Transverse colon (tissue), 1 donor: ENCODE measurements around the gene SEMA6B.

ENCODE experiments used
- EP300 ChIP-seq: sonication (generic); formaldehyde crosslinking; IDR thresholded peaks from one replicate; pipeline ENCODE4 v1.6.1; 2017; ENCODE audit warnings: antibody characterized with exemption, low read depth
- POLR2A ChIP-seq: fragments of 450-650 bp; IDR thresholded peaks from one replicate; pipeline ENCODE4 v1.6.1; 2016; ENCODE audit warnings: antibody characterized with exemption, mild to moderate bottlenecking, moderate library complexity

- TF ChIP-seq EP300 (no peak), POLR2A (no peak)
Observed at GRCh38 chr19:4542896-4543841, 16.3 kb downstream of the SEMA6B start.
